Vagina (tissue), 2 donors: Measurements from ENCODE around the gene CDH18. TPM values are rescaled to one million over a fixed set of nuclear protein-coding genes. Genes with fewer than 3 reads are reported as not detected.

Source experiments
- DNase-seq, 2 donors: peaks; one replicate each; pipeline ENCODE4 v3.0.0-alpha.2; 2017; ENCODE audit errors: extremely low spot score in 2 of 2
- H3K27ac ChIP-seq: fragments of 200-600 bp; sonication (generic); one replicate; pipeline ENCODE4 v1.5.1; 2019
- H3K27me3 ChIP-seq: fragments of 200-600 bp; sonication (generic); one replicate; pipeline ENCODE4 v1.5.1; 2019
- H3K36me3 ChIP-seq, 2 donors: fragments of 200-600 bp; sonication (generic); one replicate each; pipeline ENCODE4 v1.5.1; 2017 to 2019
- H3K4me1 ChIP-seq: fragments of 200-600 bp; sonication (generic); one replicate; pipeline ENCODE4 v1.5.1; 2019
- H3K4me3 ChIP-seq, 2 donors: fragments of 200-600 bp; sonication (generic); 1 replicate in 1 of 2; 2 replicates in 1 of 2; pipeline ENCODE4 v1.5.1; 2016 to 2019
- H3K9me3 ChIP-seq: fragments of 200-600 bp; sonication (generic); one replicate; pipeline ENCODE4 v1.5.1; 2019
- POLR2A ChIP-seq, 2 donors: fragments of 450-650 bp; IDR thresholded peaks; one replicate each; pipeline ENCODE4 v1.6.1; 2017; ENCODE audit warnings: antibody characterized with exemption in 2 of 2, mild to moderate bottlenecking in 2 of 2, moderate library complexity in 2 of 2
- POLR2AphosphoS5 ChIP-seq, 2 donors: sonication (generic); formaldehyde crosslinking; IDR thresholded peaks; one replicate each; pipeline ENCODE4 v1.9.0; 2017; ENCODE audit warnings: antibody characterized with exemption in 2 of 2, mild to moderate bottlenecking in 2 of 2, low read depth in 1 of 2; ENCODE audit not compliant: insufficient read depth in 1 of 2
- intact Hi-C: fragments of 100-400 bp; cut with DNase I; formaldehyde crosslinking; loops from one replicate; pipeline ENCODE4 v1.15.1; 2023
- total RNA-seq: library from RNA; depleted of rRNA; stranded (reverse); fragments of >200 nt; gene quantifications from one replicate; pipeline ENCODE4 v1.2.3, GENCODE V29; 2016
- TF ChIP-seq, protein P1 (sequence below), 3 experiments: fragments of 450-650 bp in 2 of 3; fragments of 200-600 bp in 1 of 3; sonication (generic) in 1 of 3; IDR thresholded peaks; one replicate each; pipeline ENCODE4 v1.5.1; 2017 to 2019; ENCODE audit warnings: antibody characterized with exemption in 3 of 3, mild to moderate bottlenecking in 2 of 3, moderate library complexity in 2 of 3

Gene CDH18
- total RNA-seq, 1 donor from 2014 or later: not detected

DNA sequence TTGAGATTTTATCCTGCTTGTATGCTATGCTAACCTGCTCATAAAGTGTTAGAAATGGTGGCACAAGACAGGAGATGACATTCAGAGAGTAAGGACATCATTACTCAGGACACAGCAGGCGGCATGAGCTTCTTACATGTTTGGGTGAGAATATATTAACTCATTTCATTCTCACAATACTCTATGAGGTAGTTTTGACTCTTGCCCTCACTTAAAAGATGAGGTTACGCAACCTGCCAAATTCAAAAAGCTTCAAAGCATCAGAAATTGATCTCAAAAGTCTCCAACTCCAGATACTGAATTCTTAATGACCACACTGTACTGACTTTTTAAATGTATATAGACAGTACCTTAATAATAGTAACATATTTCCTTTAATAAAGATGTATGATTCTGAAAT is 60.8 kb downstream of the CDH18 start:
- Histone ChIP-seq H3K27ac (no peak overlapping the region), H3K36me3 (no peaks in the 10 kb centered on the region), H3K4me1 (peaks cover 13% of the 10 kb centered on the region), H3K9me3 (no peaks in the 10 kb centered on the region), H3K27me3 (no peaks in the 10 kb centered on the region), H3K4me3 (no peak overlapping the region)
- intact Hi-C loops: no loop called here
- TF ChIP-seq POLR2AphosphoS5 (IDR thresholded peaks at IDR 0.05; ENCODE audit: insufficient read depth in 1 of 2, low read depth in 1 of 2) (no peak), POLR2A (IDR thresholded peaks at IDR 0.05) (no peak)
- TF ChIP-seq, protein P1, sequence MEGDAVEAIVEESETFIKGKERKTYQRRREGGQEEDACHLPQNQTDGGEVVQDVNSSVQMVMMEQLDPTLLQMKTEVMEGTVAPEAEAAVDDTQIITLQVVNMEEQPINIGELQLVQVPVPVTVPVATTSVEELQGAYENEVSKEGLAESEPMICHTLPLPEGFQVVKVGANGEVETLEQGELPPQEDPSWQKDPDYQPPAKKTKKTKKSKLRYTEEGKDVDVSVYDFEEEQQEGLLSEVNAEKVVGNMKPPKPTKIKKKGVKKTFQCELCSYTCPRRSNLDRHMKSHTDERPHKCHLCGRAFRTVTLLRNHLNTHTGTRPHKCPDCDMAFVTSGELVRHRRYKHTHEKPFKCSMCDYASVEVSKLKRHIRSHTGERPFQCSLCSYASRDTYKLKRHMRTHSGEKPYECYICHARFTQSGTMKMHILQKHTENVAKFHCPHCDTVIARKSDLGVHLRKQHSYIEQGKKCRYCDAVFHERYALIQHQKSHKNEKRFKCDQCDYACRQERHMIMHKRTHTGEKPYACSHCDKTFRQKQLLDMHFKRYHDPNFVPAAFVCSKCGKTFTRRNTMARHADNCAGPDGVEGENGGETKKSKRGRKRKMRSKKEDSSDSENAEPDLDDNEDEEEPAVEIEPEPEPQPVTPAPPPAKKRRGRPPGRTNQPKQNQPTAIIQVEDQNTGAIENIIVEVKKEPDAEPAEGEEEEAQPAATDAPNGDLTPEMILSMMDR (IDR thresholded peaks at IDR 0.05): no peak
- DNase-seq: no peak

DNA sequence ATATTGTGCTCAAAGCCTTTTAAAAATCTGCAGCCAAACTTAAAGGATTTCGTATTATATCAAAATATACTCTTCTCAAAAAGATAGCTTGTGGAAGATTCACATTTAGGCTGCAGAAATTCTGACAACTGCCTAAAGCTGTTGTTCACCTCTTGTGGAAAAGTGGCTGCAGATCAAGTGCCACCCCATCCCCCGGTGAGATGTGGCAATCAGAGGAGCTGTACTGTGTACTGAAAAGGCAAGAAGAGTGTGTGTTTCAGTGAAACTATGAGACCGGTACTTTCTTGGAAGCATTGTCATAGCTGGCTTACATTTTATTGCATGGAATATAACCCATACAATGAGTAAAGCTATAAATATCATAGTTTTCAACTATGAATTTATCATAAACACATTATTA is 64.3 kb downstream of the CDH18 start:
- Histone ChIP-seq H3K9me3 (no peaks in the 10 kb centered on the region), H3K4me3 (no peak overlapping the region), H3K27ac (no peak overlapping the region), H3K36me3 (no peaks in the 10 kb centered on the region), H3K4me1 (peaks cover 5% of the 10 kb centered on the region), H3K27me3 (no peaks in the 10 kb centered on the region)
- TF ChIP-seq, protein P1 (IDR thresholded peaks at IDR 0.05): no peak
- TF ChIP-seq POLR2AphosphoS5 (IDR thresholded peaks at IDR 0.05; ENCODE audit: insufficient read depth in 1 of 2, low read depth in 1 of 2) (no peak), POLR2A (IDR thresholded peaks at IDR 0.05) (no peak)
- intact Hi-C loops: no loop called here
- DNase-seq: no peak

- TF ChIP-seq POLR2AphosphoS5 (IDR thresholded peaks at IDR 0.05; ENCODE audit: insufficient read depth in 1 of 2, low read depth in 1 of 2) (no peak), POLR2A (IDR thresholded peaks at IDR 0.05) (no peak)
- TF ChIP-seq, protein P1 (IDR thresholded peaks at IDR 0.05): no peak
- H3K4me3 ChIP-seq: no peak overlapping the region
- no peaks in the 10 kb centered on the region for H3K27me3 ChIP-seq
- no peaks in the 10 kb centered on the region for H3K36me3 ChIP-seq
- H3K4me1 ChIP-seq: no peaks in the 10 kb centered on the region
- intact Hi-C loops: no loop called here
- H3K9me3 ChIP-seq: no peaks in the 10 kb centered on the region
- no peak for DNase-seq
- H3K27ac ChIP-seq: no peak overlapping the region
Measured at GRCh38 chr5:19920761-19921160, 67.2 kb downstream of the CDH18 start.

GRCh38 chr5:19918780-19919179 is 69.2 kb downstream of the CDH18 start:
- no peaks in the 10 kb centered on the region for H3K27me3 ChIP-seq
- no peaks in the 10 kb centered on the region for H3K36me3 ChIP-seq
- no peaks in the 10 kb centered on the region for H3K4me1 ChIP-seq
- no peak for DNase-seq
- H3K9me3 ChIP-seq: no peaks in the 10 kb centered on the region
- intact Hi-C loops: no loop called here
- TF ChIP-seq POLR2AphosphoS5 (IDR thresholded peaks at IDR 0.05; ENCODE audit: insufficient read depth in 1 of 2, low read depth in 1 of 2): no peak
- no peak for TF ChIP-seq POLR2A (IDR thresholded peaks at IDR 0.05)
- TF ChIP-seq, protein P1 (IDR thresholded peaks at IDR 0.05): no peak
- H3K4me3 ChIP-seq: no peak overlapping the region
- no peak overlapping the region for H3K27ac ChIP-seq

DNA sequence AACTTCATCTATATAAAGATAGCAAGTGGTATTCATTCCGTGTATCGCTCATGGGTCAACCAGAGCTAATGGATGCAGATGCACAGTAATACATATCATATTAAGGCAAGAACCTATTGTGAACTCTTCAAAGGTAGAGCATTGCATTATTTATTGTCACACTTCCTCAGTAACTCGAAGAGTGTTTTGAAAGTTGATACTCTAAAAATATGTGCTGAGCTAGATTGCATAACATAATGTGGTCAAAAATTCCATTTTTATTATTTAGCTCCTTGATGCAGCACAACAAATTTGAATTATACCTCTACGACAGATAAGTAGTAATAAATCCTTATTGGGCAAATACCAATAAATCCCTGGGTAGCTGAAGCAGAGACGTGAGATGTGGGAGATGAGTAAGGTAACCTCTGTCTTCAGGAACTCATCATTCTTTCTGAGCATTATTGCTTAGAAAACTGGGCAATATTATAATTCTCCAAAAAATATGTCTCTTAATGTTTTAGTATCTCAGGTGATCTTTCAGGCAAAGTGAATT is 70.3 kb downstream of the CDH18 start:
- H3K4me1 ChIP-seq: no peaks in the 10 kb centered on the region
- no peak overlapping the region for H3K4me3 ChIP-seq
- no peaks in the 10 kb centered on the region for H3K27me3 ChIP-seq
- no peak overlapping the region for H3K27ac ChIP-seq
- no peak for DNase-seq
- no peaks in the 10 kb centered on the region for H3K9me3 ChIP-seq
- TF ChIP-seq POLR2AphosphoS5 (IDR thresholded peaks at IDR 0.05; ENCODE audit: insufficient read depth in 1 of 2, low read depth in 1 of 2) (no peak), POLR2A (IDR thresholded peaks at IDR 0.05) (no peak)
- TF ChIP-seq, protein P1 (IDR thresholded peaks at IDR 0.05): no peak
- no peaks in the 10 kb centered on the region for H3K36me3 ChIP-seq
- intact Hi-C loops: no loop called here
